ENCODE measurements around the gene FUS. TPM values are rescaled to one million over a fixed set of nuclear protein-coding genes. Genes with fewer than 3 reads are reported as not detected.

Gene FUS
- total and polyA plus RNA-seq, 2 of the 13 experiments (the other 11 are each of a cell fraction or from before 2014, with no cell fraction given), result 68.1 to 168 TPM

- TF ChIP-seq ZBTB40 (IDR thresholded peaks at IDR 0.05) (no peak), ZBTB40 (CRISPR knock-in tag; IDR thresholded peaks at IDR 0.05) (no peak), ZNF549 (CRISPR knock-in tag; IDR thresholded peaks at IDR 0.05) (no peak), TEAD2 (CRISPR knock-in tag; IDR thresholded peaks at IDR 0.05) (no peak), MEIS2 (CRISPR knock-in tag; IDR thresholded peaks at IDR 0.05) (peak; percentile 33; the same call in 1 of the 2 replicates), MLLT10 (CRISPR knock-in tag; IDR thresholded peaks at IDR 0.05) (no peak), MTA1 (CRISPR knock-in tag; IDR thresholded peaks at IDR 0.05; ENCODE audit: borderline replicate concordance) (no peak), ZNF589 (CRISPR knock-in tag; conservative IDR thresholded peaks at IDR 0.05) (no peak), ARID2 (CRISPR knock-in tag; IDR thresholded peaks at IDR 0.05; ENCODE audit: borderline replicate concordance) (peak; percentile 88; the same call in 1 of the 2 replicates), ZNF883 (CRISPR knock-in tag; IDR thresholded peaks at IDR 0.05; ENCODE audit: not compliant biosample characterization) (peak; percentile 53), ZNF772 (CRISPR knock-in tag; IDR thresholded peaks at IDR 0.05) (no peak; the same call in 1 of the 2 replicates), THAP7 (CRISPR knock-in tag; IDR thresholded peaks at IDR 0.05) (peak; percentile 90), CSRNP1 (CRISPR knock-in tag; IDR thresholded peaks at IDR 0.05) (peak; percentile 60; the same call in 1 of the 2 replicates), AGO2 (optimal IDR thresholded peaks at IDR 0.05; ENCODE audit: low read depth, low read length) (peak; percentile 96), TMF1 (CRISPR knock-in tag; IDR thresholded peaks at IDR 0.05; ENCODE audit: low read depth) (0 out of 2 replicates have a peak, but pooled peaks have one; percentile 61), FOXO1 (CRISPR knock-in tag; IDR thresholded peaks at IDR 0.05) (0 out of 2 replicates have a peak, but pooled peaks have one; percentile 9)
These were observed 21.9 kb downstream of the FUS start (continued) for GRCh38 chr16:31201582-31202413.

Data from HepG2 (cell line).